ENCODE measurements around the gene PTGER1.

Gene PTGER1

DNA sequence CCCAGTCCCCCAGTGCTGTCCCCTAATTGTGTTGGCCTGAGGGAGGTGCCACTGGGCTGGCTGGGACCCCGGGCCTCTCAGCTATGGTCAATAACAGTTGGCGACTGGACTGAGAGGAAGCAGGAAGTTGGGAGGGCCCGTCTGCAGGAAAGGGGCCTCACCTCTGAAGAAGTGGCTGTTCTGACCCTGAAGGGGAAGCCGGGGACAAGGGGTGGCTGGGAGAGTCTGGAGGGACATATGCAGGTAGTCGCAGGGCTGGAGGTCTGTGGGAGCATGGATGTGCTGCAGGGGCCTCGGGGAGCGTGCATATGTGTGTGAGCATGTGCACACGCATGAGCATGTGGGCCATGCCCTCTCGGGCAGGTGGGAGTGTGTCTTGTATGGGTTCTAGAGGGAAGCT, 36.1 kb downstream of the PTGER1 start:
- no peak for DNase-seq

- DNase-seq = no peak
Observed at GRCh38 chr19:14437578-14438140, 37.5 kb downstream of the PTGER1 start.

DNA sequence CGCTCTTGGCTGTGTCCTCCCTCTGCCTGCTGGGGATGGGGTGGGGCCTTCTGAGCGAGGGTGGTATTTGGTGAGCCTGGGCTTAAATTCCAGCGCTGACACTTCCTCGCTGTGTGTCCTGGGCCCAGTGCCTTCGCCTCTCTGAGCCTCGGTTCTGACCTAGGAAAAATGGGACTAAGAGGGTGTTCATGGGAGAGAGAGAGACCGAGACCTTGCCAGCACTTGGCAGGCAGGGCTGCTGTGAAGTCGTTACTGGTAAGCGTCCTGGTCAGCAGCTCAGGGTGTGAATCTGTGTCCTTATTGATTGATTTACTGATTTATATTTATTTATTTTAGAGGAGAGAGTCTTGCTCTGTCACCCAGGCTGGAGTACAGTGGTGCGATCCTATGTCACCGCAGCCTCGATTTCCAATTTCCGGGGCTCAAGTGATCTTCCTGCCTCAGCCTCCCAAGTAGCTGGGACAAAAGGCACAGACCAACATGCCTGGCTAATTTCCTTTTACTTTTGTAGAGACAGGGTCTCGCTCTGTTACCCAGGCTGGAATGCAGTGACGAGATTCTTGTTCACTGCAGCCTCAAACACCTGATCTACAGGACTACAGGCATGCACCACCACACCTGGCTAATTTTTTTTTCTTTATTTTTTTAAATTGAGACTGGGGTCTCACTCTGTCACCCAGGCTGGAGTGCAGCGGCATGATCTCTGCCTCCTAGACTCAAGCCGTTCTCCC, 39.7 kb downstream of the PTGER1 start:
- DNase-seq = no peak

DNA sequence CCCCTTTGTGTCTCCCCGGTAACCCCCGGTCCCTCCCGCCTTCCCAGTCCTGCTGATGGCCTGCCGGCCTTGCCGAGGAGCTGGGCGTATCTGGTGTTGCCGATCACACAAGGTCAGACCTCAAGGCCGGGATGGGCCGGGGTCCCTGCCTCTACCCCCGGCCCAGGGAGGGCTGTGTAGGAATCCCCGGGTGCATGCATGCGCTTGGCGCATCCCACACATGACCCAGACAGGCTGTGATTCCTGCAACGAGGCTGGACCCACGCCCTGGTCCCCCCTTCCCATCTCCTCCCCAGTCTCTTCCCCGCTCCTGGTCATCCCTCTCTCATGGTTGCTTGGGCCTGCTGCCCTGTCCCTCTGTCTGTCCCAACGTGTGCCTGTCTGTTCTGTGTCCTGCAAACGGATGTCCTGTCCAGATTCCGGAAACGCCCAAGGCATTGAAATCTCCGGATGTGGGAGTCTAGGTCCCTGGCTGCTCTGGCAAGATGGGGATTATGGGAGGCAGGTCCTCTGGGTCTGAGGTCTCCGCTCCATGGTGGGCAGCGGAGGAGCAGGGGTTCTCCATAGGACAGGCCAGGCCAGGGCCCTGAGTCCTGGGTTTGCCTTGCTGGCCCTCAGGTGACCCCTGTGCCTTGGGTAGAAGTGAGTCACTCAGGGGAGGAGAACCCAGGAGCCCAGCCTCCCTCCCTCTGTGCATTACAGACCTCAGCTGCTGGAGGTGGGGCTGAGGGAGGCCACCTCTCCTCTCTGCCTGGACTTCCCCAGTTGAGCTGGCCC, 40.4 kb downstream of the PTGER1 start:
- no peak for DNase-seq

DNA sequence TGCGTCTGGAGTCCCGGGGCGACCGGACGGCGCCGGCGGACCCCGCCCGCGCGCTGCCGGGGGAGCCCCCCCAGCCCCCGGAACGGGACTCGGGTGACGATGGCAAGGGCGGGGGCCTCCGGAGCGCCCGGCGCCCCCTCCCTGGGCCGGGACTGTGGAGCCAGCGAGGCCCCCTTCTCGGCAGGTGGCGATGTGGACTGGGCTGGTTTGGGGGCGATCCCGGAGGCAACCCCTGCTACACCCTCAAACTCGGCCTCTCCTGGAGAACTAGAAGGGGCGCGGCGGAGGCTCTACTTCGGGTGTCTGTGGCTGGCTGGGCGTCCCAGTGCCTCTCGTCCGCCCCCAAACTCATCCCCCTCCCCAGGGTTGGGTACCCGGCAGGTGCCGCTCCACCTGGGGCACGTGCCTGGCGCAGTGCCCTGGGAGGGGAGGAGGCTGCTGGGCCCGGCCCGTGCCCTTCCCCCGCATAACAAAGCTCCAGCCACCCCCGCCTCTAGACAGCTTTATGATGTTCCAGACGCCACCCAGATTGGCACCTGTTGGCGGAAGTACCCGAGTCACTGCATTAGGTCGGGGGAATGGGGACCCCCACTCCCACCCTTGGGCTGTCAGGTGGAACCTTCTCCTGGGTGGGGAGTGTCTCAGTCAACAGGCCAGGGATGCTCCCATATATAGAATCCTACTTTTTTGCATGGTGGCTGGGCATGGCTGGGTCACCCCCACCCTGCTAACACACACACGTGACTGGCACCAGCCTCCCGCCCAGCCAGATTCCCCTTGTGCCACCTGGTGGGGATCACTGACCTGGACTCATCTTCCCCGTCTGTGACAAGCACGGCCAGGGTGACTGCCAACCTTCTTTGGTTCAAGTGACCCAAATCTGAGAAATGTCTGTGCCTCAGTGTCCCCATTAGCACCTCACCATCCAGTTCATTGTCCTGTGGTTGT, 41.3 kb downstream of the PTGER1 start:
- DNase-seq = no peak

DNA sequence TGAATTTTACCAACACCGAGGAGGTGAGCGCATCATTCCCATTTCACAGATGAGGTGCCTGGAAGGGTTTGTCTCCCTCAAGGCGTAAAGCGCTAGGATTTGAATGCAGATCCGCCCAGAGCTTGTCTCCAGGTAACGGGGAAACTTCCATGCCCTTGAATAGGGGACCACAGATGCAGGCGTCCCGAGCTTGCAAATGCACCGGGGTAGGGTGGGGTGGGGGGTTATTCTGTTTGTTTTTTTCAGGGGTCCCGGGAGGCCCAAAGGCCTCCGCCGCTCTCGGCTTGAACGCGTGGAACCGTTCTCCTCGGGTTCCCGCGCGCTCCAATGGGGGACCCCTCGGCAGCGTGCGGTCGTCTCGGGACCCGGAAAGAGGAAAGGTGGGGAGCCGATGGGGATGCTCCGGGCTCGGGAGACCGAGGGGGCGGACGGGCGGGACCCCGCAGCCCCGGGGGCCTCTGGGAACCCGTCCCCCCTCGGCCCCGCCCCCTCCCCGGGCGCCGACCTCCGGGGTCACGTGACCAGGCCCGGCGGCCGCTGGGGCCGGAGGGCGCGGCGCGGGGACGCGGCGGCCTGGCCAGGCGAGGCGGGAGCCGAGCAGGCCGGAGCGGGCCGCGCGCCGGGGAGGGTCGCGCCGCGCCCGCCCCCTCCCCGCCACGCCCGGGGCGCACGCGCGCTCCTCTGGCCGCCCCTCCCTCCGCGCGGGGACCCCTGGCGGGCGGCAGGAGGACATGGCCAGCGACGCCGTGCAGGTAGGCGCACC, 42.2 kb downstream of the PTGER1 start, which contains the start of gene PKN1:
PKN1 (plus strand) TSS at position 516 of the 763 bp plus-strand sequence; CDS start at position 732, 216 bp downstream.
- DNase-seq = no peak

GRCh38 chr19:14430712-14431111, 44.4 kb downstream of the PTGER1 start:
- DNase-seq = no peak

DNA sequence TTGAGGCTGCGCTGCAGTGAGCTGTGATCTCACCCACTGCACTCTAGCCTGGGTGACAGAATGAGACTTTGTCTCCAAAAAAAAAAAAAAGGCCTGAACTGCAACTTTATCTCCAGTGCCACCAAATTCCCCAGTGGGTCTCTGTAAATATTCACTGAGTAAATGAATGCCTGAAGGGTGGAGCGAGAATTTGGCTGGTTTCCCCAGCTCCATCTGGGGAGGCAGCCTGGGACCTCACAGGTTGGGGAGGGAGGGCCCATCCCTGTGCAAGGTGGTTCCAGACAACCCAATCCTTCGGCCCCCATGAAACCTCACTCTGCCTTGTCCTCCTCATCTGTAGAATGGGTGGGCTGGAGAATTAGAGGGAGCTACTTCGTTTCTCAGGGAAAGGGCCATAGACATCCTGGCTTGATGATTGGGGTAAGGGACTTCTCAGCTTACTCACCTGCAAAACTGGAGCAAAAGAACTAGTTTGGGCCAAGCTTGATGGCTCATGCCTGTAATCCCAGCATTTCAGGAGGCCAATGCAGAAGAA, 46.2 kb downstream of the PTGER1 start:
- no peak for DNase-seq

GRCh38 chr19:14427461-14427860, 47.7 kb downstream of the PTGER1 start:
- DNase-seq = no peak

GRCh38 chr19:14425696-14426138, 49.4 kb downstream of the PTGER1 start:
- no peak for DNase-seq
